HepG2 (cell line): ENCODE results near the gene CACNA1F. TPM values are rescaled to one million over a fixed set of nuclear protein-coding genes. Genes with fewer than 3 reads are reported as not detected.

Experiments used
- ATAC-seq: fragments of 200-7000 bp; cut with Tn5 transposase; 3 replicates; pipeline ENCODE4 v1.9.1; 2020; ENCODE audit warnings: mild to moderate bottlenecking, moderate library complexity
- BruUV-seq: library from RNA; stranded (reverse); fragments of 400-500 nt; replicated peaks from 2 replicates; lab custom pipeline; 2021; lab: Mats Ljungman, UMichigan
- CTCF ChIA-PET: fragments of 300-600 bp; formaldehyde crosslinking; extraction: SDS; loops from one replicate; lab custom pipeline; 2021; ENCODE audit warnings: low total read pairs, inconsistent platforms, low intra/inter-chr PET ratio; lab: Yijun Ruan, JAX
- POLR2A ChIA-PET: fragments of 350-600 bp; sonication (Branson Sonifier 250); formaldehyde crosslinking; loops from one replicate; lab custom pipeline; 2020; ENCODE audit warnings: antibody characterized with exemption, inconsistent platforms; lab: Yijun Ruan, JAX
- DNase-seq: peaks from one replicate; pipeline ENCODE4 v3.0.0-alpha.2; 2015; ENCODE audit warnings: low spot score
- FAIRE-seq: peaks from 3 replicates; lab custom pipeline; 2011; peaks lifted over from hg19 to GRCh38; lab: Jason Lieb, UNC
- H2AFZ ChIP-seq: one replicate; pipeline ENCODE4 v1.6.1; 2011; ENCODE audit warnings: low read length, inconsistent platforms
- H3K27ac ChIP-seq: fragments of 300-600 bp; 3 replicates; pipeline ENCODE4 v1.8.0; 2011; ENCODE audit warnings: mixed run types, mild to moderate bottlenecking, mixed read lengths, low read length, inconsistent platforms; ENCODE audit not compliant: insufficient read depth; ENCODE audit errors: extremely low read length
- H3K27me3 ChIP-seq, 2 experiments: fragments of 200-600 bp in 1 of 2; 2 replicates in 1 of 2; 3 replicates in 1 of 2; pipeline versions ENCODE4 v1.6.0 to v1.8.0; 2011; ENCODE audit warnings: low read length in 2 of 2, mild to moderate bottlenecking in 2 of 2, moderate library complexity in 2 of 2, inconsistent platforms in 1 of 2; ENCODE audit not compliant: insufficient read depth in 2 of 2, control insufficient read depth in 1 of 2
- H3K36me3 ChIP-seq, 2 experiments: fragments of 200-600 bp in 1 of 2; replicated peaks in 1 of 2; 2 replicates in 1 of 2; 3 replicates in 1 of 2; pipeline versions ENCODE4 v1.5.1 to v1.8.0; 2011; ENCODE audit warnings: low read length in 2 of 2, inconsistent platforms in 1 of 2; ENCODE audit not compliant: insufficient read depth in 2 of 2, control insufficient read depth in 1 of 2
- H3K4me1 ChIP-seq: 2 replicates; pipeline ENCODE4 v1.5.1; 2012; ENCODE audit warnings: low read length, inconsistent platforms; ENCODE audit not compliant: insufficient read depth
- H3K4me2 ChIP-seq: 2 replicates; pipeline ENCODE4 v1.6.0; 2011; ENCODE audit warnings: low read depth, low read length, inconsistent platforms
- H3K4me3 ChIP-seq, 3 experiments: fragments of 200-600 bp in 1 of 3; sonication (generic), shearing (Covaris generic) in 1 of 3; replicated peaks in 1 of 3; 2 replicates each; pipeline ENCODE4 v1.5.1; 2011 to 2016; ENCODE audit warnings: low read length in 3 of 3, inconsistent platforms in 2 of 3, low read depth in 2 of 3, mild to moderate bottlenecking in 2 of 3, control low read depth in 1 of 3, mixed read lengths in 1 of 3; ENCODE audit not compliant: insufficient read depth in 1 of 3
- H3K79me2 ChIP-seq: one replicate; pipeline ENCODE4 v1.6.1; 2011; ENCODE audit warnings: low read length, inconsistent platforms; ENCODE audit not compliant: insufficient read depth
- H3K9ac ChIP-seq: 2 replicates; pipeline ENCODE4 v1.6.0; 2011; ENCODE audit warnings: mild to moderate bottlenecking, low read depth, low read length, inconsistent platforms; ENCODE audit not compliant: insufficient read depth
- H3K9me3 ChIP-seq: 2 replicates; pipeline ENCODE4 v1.5.1; 2012; ENCODE audit warnings: mild to moderate bottlenecking, low read length
- H4K20me1 ChIP-seq: 2 replicates; pipeline ENCODE4 v1.6.0; 2011; ENCODE audit warnings: inconsistent platforms, mild to moderate bottlenecking, low read length, moderate library complexity; ENCODE audit not compliant: insufficient read depth
- BCLAF1 ChIP-seq: fragments of 450-650 bp; IDR thresholded peaks from 2 replicates; pipeline ENCODE4 v1.6.1; 2017; ENCODE audit warnings: mild to moderate bottlenecking
- ELK4 ChIP-seq: sonication (generic); formaldehyde crosslinking; IDR thresholded peaks from 2 replicates; pipeline ENCODE4 v1.9.0; 2021; ENCODE audit warnings: missing genetic modification reagents, borderline replicate concordance
- HMGXB3 ChIP-seq: sonication (generic); formaldehyde crosslinking; IDR thresholded peaks from 2 replicates; pipeline ENCODE4 v1.4.0; 2020; ENCODE audit warnings: missing genetic modification reagents, borderline replicate concordance
- HNF4A ChIP-seq: sonication (generic); formaldehyde crosslinking; IDR thresholded peaks from 2 replicates; pipeline ENCODE4 v1.4.0; 2020; ENCODE audit warnings: missing genetic modification reagents
- RARA ChIP-seq: IDR thresholded peaks from 2 replicates; pipeline ENCODE4 v1.6.1; 2016; ENCODE audit warnings: missing genetic modification reagents, missing compliant biosample characterization
- ZNF207 ChIP-seq: fragments of 450-650 bp; IDR thresholded peaks from 2 replicates; pipeline ENCODE4 v1.6.1; 2016; ENCODE audit warnings: antibody characterized with exemption, borderline replicate concordance
- WGBS: methylation state at CpG from one replicate; pipeline ENCODE4 v1.1.6; 2017; ENCODE audit warnings: low lambda C conversion rate; 5-methylcytosine and 5-hydroxymethylcytosine counted together
- in situ Hi-C: cut with HindIII; loops from 2 replicates; pipeline ENCODE4 v1.10.0; 2017; ENCODE audit warnings: low pct_unique_long_range_greater_than_20kb; ENCODE audit not compliant: extremely low pct_ligation_motif_present
- intact Hi-C: fragments of 100-400 bp; cut with micrococcal nuclease; formaldehyde crosslinking; loops from one replicate; pipeline ENCODE4 v1.10.0; 2022; ENCODE audit not compliant: unreplicated experiment
- polyA plus RNA-seq, 8 experiments: library from polyadenylated mRNA; depleted of rRNA in 3 of 8; stranded (reverse) in 7 of 8; unstranded in 1 of 8; fragments of >200 nt; fragmentation: Illumina TruSeq in 4 of 8; extraction: Trizol in 4 of 8; gene quantifications; 2 replicates each; pipeline versions ENCODE4 v1.2.1 to v1.2.3, GENCODE V29; 2011 to 2016; ENCODE audit warnings: low read depth in 4 of 8, missing spikeins in 1 of 8, mixed read lengths in 1 of 8; ENCODE audit not compliant: insufficient read depth in 1 of 8
- total RNA-seq, 5 experiments: library from RNA; depleted of rRNA; stranded (reverse); fragments of >200 nt; fragmentation: Illumina TruSeq; extraction: Trizol; gene quantifications; 2 replicates each; pipeline ENCODE4 v1.2.3, GENCODE V29; 2016; ENCODE audit warnings: low read depth in 1 of 5

CACNA1F gene
- total and polyA plus RNA-seq, 2 of the 13 experiments (the other 11 are each of a cell fraction or from before 2014, with no cell fraction given) = 0.03 TPM; not detected in 1

- ATAC-seq = no peak
- no TSS peak for BruUV-seq
- H3K79me2 ChIP-seq = no peaks in the 10 kb centered on the region
- no peak overlapping the region for H3K27ac ChIP-seq
- no peak overlapping the region for H3K4me2 ChIP-seq
- ChIA-PET CTCF (no interaction called here), POLR2A (no interaction called here)
- no peaks in the 10 kb centered on the region for H3K4me1 ChIP-seq
- H3K27me3 ChIP-seq = 0 out of 5 replicates have a peak, but pooled peaks cover 0 to 1% of the 10 kb centered on the region in 2 experiments
- H3K36me3 ChIP-seq = no peaks in the 10 kb centered on the region
- H4K20me1 ChIP-seq = no peaks in the 10 kb centered on the region
- in situ Hi-C loops = no loop called here
- no peak for TF ChIP-seq ZNF207
- TF ChIP-seq BCLAF1 = no peak
- no peak for TF ChIP-seq HMGXB3 (CRISPR knock-in tag)
- TF ChIP-seq HNF4A = no peak
- no peak for TF ChIP-seq RARA (CRISPR knock-in tag)
- no peak for TF ChIP-seq ELK4 (CRISPR knock-in tag)
- intact Hi-C loops = no loop called here
- FAIRE-seq = no peak
- no peak overlapping the region for H3K9ac ChIP-seq
- WGBS = no CpG with 5 or more reads among the region's 2 CpGs
- H3K9me3 ChIP-seq = no peaks in the 10 kb centered on the region
- no peak overlapping the region for H3K4me3 ChIP-seq
- no peak for DNase-seq
- no peak overlapping the region for H2AFZ ChIP-seq
Observed at GRCh38 chrX:49221868-49222267, 11.3 kb downstream of the CACNA1F start.
